Thoracic aorta (tissue), 2 donors: ENCODE results near the gene KRT76. TPM values are rescaled to one million over a fixed set of nuclear protein-coding genes. Genes with fewer than 3 reads are reported as not detected.

Experiments
- ATAC-seq: fragments of 150-250 bp; one replicate; pipeline ENCODE4 v1.8.0; 2017; ENCODE audit warnings: low read depth; ENCODE audit not compliant: insufficient number of reproducible peaks, low FRiP score
- DNase-seq: peaks from one replicate; pipeline ENCODE4 v3.0.0-alpha.2; 2020; ENCODE audit warnings: low spot score
- H3K27ac ChIP-seq, 2 donors: fragments of 200-600 bp; sonication (generic); 1 replicate in 1 of 2; 2 replicates in 1 of 2; pipeline ENCODE4 v1.5.1; 2016; ENCODE audit warnings: mild to moderate bottlenecking in 2 of 2, moderate library complexity in 2 of 2
- H3K27me3 ChIP-seq: fragments of 200-600 bp; sonication (generic); replicated peaks from 2 replicates; pipeline ENCODE4 v1.6.0; 2016; ENCODE audit warnings: mild to moderate bottlenecking; ENCODE audit not compliant: insufficient read depth
- H3K36me3 ChIP-seq: fragments of 200-600 bp; sonication (generic); one replicate; pipeline ENCODE4 v1.5.1; 2016
- H3K4me1 ChIP-seq, 2 donors: fragments of 200-600 bp; sonication (generic); 1 replicate in 1 of 2; 2 replicates in 1 of 2; pipeline versions ENCODE4 v1.5.1 to v1.6.0; 2016; ENCODE audit warnings: low read depth in 2 of 2, mild to moderate bottlenecking in 1 of 2; ENCODE audit not compliant: control insufficient read depth in 1 of 2
- H3K4me3 ChIP-seq: fragments of 200-600 bp; sonication (generic); 2 replicates; pipeline ENCODE4 v1.5.1; 2016; ENCODE audit warnings: mild to moderate bottlenecking
- H3K9me3 ChIP-seq: fragments of 200-600 bp; sonication (generic); 2 replicates; pipeline ENCODE4 v1.5.1; 2016
- CTCF ChIP-seq: fragments of 200-600 bp; sonication (generic); IDR thresholded peaks from one replicate; pipeline ENCODE4 v1.5.1; 2019; ENCODE audit warnings: antibody characterized with exemption
- total RNA-seq, 2 donors: library from RNA; depleted of rRNA; stranded (reverse); fragments of >200 nt; gene quantifications; one replicate each; pipeline versions ENCODE4 v1.1.0 to v1.2.3, GENCODE V29; 2016

KRT76 gene
- total RNA-seq, 2 donors from 2014 or later: not detected

- DNase-seq: no peak
- no peak overlapping the region for H3K4me3 ChIP-seq
- no peak for ATAC-seq
- no peaks in the 10 kb centered on the region for H3K27me3 ChIP-seq
- TF ChIP-seq CTCF: no peak
- H3K4me1 ChIP-seq: peaks cover 3 to 4% of the 10 kb centered on the region in 2 donors
- no peaks in the 10 kb centered on the region for H3K9me3 ChIP-seq
- no peak overlapping the region for H3K27ac ChIP-seq
- H3K36me3 ChIP-seq: no peaks in the 10 kb centered on the region
Observed at GRCh38 chr12:52818887-52819420, 41.8 kb upstream of the KRT76 start.

GRCh38 chr12:52818388-52818787 is 41.2 kb upstream of the KRT76 start:
- TF ChIP-seq CTCF: no peak
- no peaks in the 10 kb centered on the region for H3K36me3 ChIP-seq
- ATAC-seq (no peak), DNase-seq (no peak)
- H3K27me3 ChIP-seq: no peaks in the 10 kb centered on the region
- no peaks in the 10 kb centered on the region for H3K9me3 ChIP-seq
- no peak overlapping the region for H3K27ac ChIP-seq
- H3K4me3 ChIP-seq: no peak overlapping the region
- H3K4me1 ChIP-seq: peaks cover 3 to 4% of the 10 kb centered on the region in 2 donors

- no peak for ATAC-seq
- no peaks in the 10 kb centered on the region for H3K27me3 ChIP-seq
- DNase-seq: no peak
- peaks cover 3 to 4% of the 10 kb centered on the region in 2 donors for H3K4me1 ChIP-seq
- no peaks in the 10 kb centered on the region for H3K9me3 ChIP-seq
- no peak for TF ChIP-seq CTCF
- no peaks in the 10 kb centered on the region for H3K36me3 ChIP-seq
- no peak overlapping the region for H3K4me3 ChIP-seq
- H3K27ac ChIP-seq: no peak overlapping the region
Observed at GRCh38 chr12:52817699-52818238, 40.6 kb upstream of the KRT76 start.

GRCh38 chr12:52817003-52817698 is 40.0 kb upstream of the KRT76 start:
- Histone ChIP-seq H3K27me3 (no peaks in the 10 kb centered on the region), H3K9me3 (no peaks in the 10 kb centered on the region), H3K4me1 (no peaks in the 10 kb centered on the region), H3K36me3 (no peaks in the 10 kb centered on the region), H3K4me3 (no peak overlapping the region), H3K27ac (no peak overlapping the region)
- no peak for TF ChIP-seq CTCF
- DNase-seq (no peak), ATAC-seq (no peak)

- Histone ChIP-seq H3K4me3 (no peak overlapping the region), H3K36me3 (no peaks in the 10 kb centered on the region), H3K4me1 (no peaks in the 10 kb centered on the region), H3K27ac (no peak overlapping the region), H3K27me3 (no peaks in the 10 kb centered on the region), H3K9me3 (no peaks in the 10 kb centered on the region)
- no peak for TF ChIP-seq CTCF
- DNase-seq (no peak), ATAC-seq (no peak)
Observed at GRCh38 chr12:52815676-52816588, 38.8 kb upstream of the KRT76 start.
